ENCODE data around the gene DPCD. TPM values are rescaled to one million over a fixed set of nuclear protein-coding genes. Genes with fewer than 3 reads are reported as not detected.

DPCD gene
- polyA plus RNA-seq, 1 of the 3 experiments (the other 2 are of a cell fraction): 106 TPM

DNA sequence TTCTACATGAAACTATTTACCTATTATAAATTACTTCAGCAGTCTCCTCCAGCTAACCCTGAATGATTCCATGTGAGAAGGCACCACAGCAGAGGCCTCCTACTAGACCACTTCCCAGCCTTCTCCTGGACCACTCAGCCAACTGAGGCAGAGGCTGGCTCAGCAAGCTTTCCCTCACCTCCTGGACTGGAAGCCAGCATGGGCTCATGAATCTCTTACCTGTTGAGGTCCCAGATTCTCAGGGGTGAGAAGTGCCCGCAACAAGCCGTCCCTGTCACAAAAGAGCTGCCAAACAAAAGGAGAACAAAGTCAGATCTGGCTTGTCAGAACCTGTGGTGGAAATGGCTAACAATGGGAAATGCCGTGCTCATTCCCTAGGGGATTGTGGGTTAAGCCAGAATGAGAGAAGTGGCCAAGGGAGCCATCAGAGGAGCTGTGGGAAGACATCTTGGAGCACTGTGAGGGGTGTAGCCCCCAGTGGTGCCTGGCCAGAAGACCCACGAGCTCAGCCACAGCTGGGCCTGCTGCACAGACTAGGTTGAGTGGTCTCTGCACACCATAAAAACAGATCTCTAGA, 36.5 kb downstream of the DPCD start:
- Histone ChIP-seq H3K36me3 (replicated peaks in 1 of 2; ENCODE audit: control insufficient read depth in 1 of 2, insufficient read depth in 2 of 2, low read length in 1 of 2) (peaks cover 14 to 15% of the 10 kb centered on the region in 2 experiments), H3K9me2 (no peaks in the 10 kb centered on the region), H3K4me3 (ENCODE audit: low read depth in 2 of 2, low read length in 1 of 2) (no peak overlapping the region), H3F3A (replicated peaks; ENCODE audit: insufficient read depth) (no peaks in the 10 kb centered on the region), H3K79me2 (ENCODE audit: insufficient read depth) (no peaks in the 10 kb centered on the region), H3K27ac (ENCODE audit: low read depth in 2 of 2, low read length in 1 of 2) (no peak overlapping the region), H3K9ac (no peak overlapping the region), H3K4me2 (no peak overlapping the region), H3K9me3 (no peaks in the 10 kb centered on the region), H2AFZ (ENCODE audit: low read depth) (no peak overlapping the region), H3K27me3 (ENCODE audit: insufficient read depth) (no peaks in the 10 kb centered on the region), H4K20me1 (ENCODE audit: insufficient read depth) (no peaks in the 10 kb centered on the region), H3K4me1 (ENCODE audit: control insufficient read depth in 1 of 2, insufficient read depth in 2 of 2, low read depth in 1 of 2, low read length in 1 of 2) (no peaks in the 10 kb centered on the region)
- 98% methylated on average over 4 of the region's 4 CpGs for WGBS (ENCODE audit: low lambda C conversion rate)
- no peak for DNase-seq
- ChIA-PET CTCF (interaction anchor here (1.3 kb wide), 1 partner anchor 22 kb away, joined by 6 read pairs; no protein-coding TSS in a partner anchor), POLR2A (no interaction called here)
- TF ChIP-seq, protein P1, sequence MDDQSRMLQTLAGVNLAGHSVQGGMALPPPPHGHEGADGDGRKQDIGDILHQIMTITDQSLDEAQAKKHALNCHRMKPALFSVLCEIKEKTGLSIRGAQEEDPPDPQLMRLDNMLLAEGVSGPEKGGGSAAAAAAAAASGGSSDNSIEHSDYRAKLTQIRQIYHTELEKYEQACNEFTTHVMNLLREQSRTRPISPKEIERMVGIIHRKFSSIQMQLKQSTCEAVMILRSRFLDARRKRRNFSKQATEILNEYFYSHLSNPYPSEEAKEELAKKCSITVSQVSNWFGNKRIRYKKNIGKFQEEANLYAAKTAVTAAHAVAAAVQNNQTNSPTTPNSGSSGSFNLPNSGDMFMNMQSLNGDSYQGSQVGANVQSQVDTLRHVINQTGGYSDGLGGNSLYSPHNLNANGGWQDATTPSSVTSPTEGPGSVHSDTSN (IDR thresholded peaks at IDR 0.05): no peak
- TF ChIP-seq SIN3A (IDR thresholded peaks at IDR 0.05; ENCODE audit: borderline replicate concordance, low read depth, low read length): no peak

DNA sequence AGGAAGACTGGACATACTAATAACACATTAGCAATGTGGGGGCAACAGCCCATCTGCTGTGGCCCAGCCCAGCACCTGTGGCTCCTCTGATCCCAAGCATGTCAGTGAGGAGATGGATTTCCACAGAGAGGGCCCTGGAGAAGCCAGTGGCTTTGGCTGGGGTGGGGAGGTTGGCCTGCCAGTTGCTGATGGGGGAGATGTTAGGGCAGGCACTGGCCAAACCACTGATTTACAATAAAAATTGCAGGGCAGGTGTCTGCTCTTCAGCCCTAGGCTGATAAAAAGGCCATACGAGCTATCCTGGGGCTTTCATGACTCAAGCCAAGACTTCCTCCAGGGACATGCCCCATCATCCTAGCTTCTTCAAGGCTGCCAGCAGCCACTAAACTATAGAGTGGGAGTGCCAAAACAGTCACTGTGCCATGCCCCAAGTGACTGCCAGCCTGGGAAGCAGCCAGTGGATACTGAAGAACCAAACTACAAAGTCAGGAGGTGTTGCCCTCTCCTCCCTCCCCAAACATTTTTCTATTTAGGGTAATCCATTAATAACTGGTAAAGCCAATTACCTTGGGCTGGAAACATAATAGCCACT, 37.8 kb downstream of the DPCD start:
- peaks cover 15 to 16% of the 10 kb centered on the region in 2 experiments for H3K36me3 ChIP-seq (replicated peaks in 1 of 2; ENCODE audit: control insufficient read depth in 1 of 2, insufficient read depth in 2 of 2, low read length in 1 of 2)
- no peaks in the 10 kb centered on the region for H3K27me3 ChIP-seq (ENCODE audit: insufficient read depth)
- H3K9me2 ChIP-seq: no peaks in the 10 kb centered on the region
- H3K4me3 ChIP-seq (ENCODE audit: low read depth in 2 of 2, low read length in 1 of 2): no peak overlapping the region
- no peak overlapping the region for H3K27ac ChIP-seq (ENCODE audit: low read depth in 2 of 2, low read length in 1 of 2)
- TF ChIP-seq SMC3 (IDR thresholded peaks at IDR 0.05; ENCODE audit: low read depth, low read length) (no peak), CHD2 (IDR thresholded peaks at IDR 0.05; ENCODE audit: low read length, partially characterized antibody) (no peak), MEF2A (IDR thresholded peaks at IDR 0.05; ENCODE audit: borderline replicate concordance, low read depth) (no peak), MXI1 (IDR thresholded peaks at IDR 0.05; ENCODE audit: low read depth, low read length) (no peak), RXRA (IDR thresholded peaks at IDR 0.05; ENCODE audit: borderline replicate concordance, low read depth) (no peak), FOXM1 (IDR thresholded peaks at IDR 0.05; ENCODE audit: low read depth) (no peak), TCF12 (IDR thresholded peaks at IDR 0.05) (no peak), NRF1 (IDR thresholded peaks at IDR 0.05; ENCODE audit: low read depth, low read length) (no peak)
- TF ChIP-seq, protein P2, sequence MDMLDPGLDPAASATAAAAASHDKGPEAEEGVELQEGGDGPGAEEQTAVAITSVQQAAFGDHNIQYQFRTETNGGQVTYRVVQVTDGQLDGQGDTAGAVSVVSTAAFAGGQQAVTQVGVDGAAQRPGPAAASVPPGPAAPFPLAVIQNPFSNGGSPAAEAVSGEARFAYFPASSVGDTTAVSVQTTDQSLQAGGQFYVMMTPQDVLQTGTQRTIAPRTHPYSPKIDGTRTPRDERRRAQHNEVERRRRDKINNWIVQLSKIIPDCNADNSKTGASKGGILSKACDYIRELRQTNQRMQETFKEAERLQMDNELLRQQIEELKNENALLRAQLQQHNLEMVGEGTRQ (IDR thresholded peaks at IDR 0.05; ENCODE audit: borderline replicate concordance, low read depth, low read length): no peak
- TF ChIP-seq, protein P3, sequence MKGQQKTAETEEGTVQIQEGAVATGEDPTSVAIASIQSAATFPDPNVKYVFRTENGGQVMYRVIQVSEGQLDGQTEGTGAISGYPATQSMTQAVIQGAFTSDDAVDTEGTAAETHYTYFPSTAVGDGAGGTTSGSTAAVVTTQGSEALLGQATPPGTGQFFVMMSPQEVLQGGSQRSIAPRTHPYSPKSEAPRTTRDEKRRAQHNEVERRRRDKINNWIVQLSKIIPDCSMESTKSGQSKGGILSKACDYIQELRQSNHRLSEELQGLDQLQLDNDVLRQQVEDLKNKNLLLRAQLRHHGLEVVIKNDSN (IDR thresholded peaks at IDR 0.05; ENCODE audit: borderline replicate concordance, low read depth): no peak
- TF ChIP-seq, protein P1 (IDR thresholded peaks at IDR 0.05): no peak
- no peaks in the 10 kb centered on the region for H3K79me2 ChIP-seq (ENCODE audit: insufficient read depth)
- H3K9ac ChIP-seq: no peak overlapping the region
- H3K4me2 ChIP-seq: no peak overlapping the region
- H4K20me1 ChIP-seq (ENCODE audit: insufficient read depth): no peaks in the 10 kb centered on the region
- H3F3A ChIP-seq (replicated peaks; ENCODE audit: insufficient read depth): no peaks in the 10 kb centered on the region
- ChIA-PET POLR2A (no interaction called here), CTCF (interaction anchor here (0.5 to 2.9 kb wide), 3 partner anchors 23 to 968 kb away, joined by 4 to 7 read pairs (median 5); no protein-coding TSS in a partner anchor)
- WGBS (ENCODE audit: low lambda C conversion rate): 100% methylated on average over 1 of the region's 1 CpG
- no peak overlapping the region for H2AFZ ChIP-seq (ENCODE audit: low read depth)
- H3K4me1 ChIP-seq (ENCODE audit: control insufficient read depth in 1 of 2, insufficient read depth in 2 of 2, low read depth in 1 of 2, low read length in 1 of 2): peaks cover 0 to 6% of the 10 kb centered on the region in 2 experiments; a peak in 1 of 4 replicates
- no peak for DNase-seq
- H3K9me3 ChIP-seq: no peaks in the 10 kb centered on the region

All from SK-N-SH (cell line).